ENCODE results near the gene VPREB3.

The VPREB3 gene

GRCh38 chr22:23722160-23722559 is 32.1 kb downstream of the VPREB3 start:
- no peak for DNase-seq

- DNase-seq, result no peak
Measured at GRCh38 chr22:23720855-23721254, 33.4 kb downstream of the VPREB3 start.

GRCh38 chr22:23718371-23719165 is 35.7 kb downstream of the VPREB3 start:
- no peak for DNase-seq

GRCh38 chr22:23716811-23717801 is 37.1 kb downstream of the VPREB3 start:
- peak; percentile 90 for DNase-seq

- no peak for DNase-seq
Measured at GRCh38 chr22:23715806-23716375, 38.3 kb downstream of the VPREB3 start.

- peak; percentile 42 for DNase-seq
Measured at GRCh38 chr22:23714596-23715578, 39.3 kb downstream of the VPREB3 start.

GRCh38 chr22:23713696-23714595 is 40.3 kb downstream of the VPREB3 start:
- DNase-seq, result peak; percentile 74

- no peak for DNase-seq
Measured at GRCh38 chr22:23712256-23712655, 42.0 kb downstream of the VPREB3 start.

GRCh38 chr22:23709107-23709506 is 45.1 kb downstream of the VPREB3 start:
- DNase-seq, result no peak

GRCh38 chr22:23708270-23708669 is 46.0 kb downstream of the VPREB3 start:
- DNase-seq, result no peak

- DNase-seq, result peak; percentile 48
Measured at GRCh38 chr22:23705358-23705757, 48.9 kb downstream of the VPREB3 start.

GRCh38 chr22:23704829-23705228 is 49.4 kb downstream of the VPREB3 start:
- DNase-seq, result no peak

GRCh38 chr22:23704062-23704461 is 50.2 kb downstream of the VPREB3 start:
- DNase-seq, result no peak

All from stimulated activated CD8-positive, alpha-beta memory T cell treated with anti-CD3 and anti-CD28 coated beads, Interleukin-4, amount 100 ng/mL, for 48 hours (primary cell).